AG04450 (cell line): ENCODE data around the gene CACNA2D2. TPM values are rescaled to one million over a fixed set of nuclear protein-coding genes. Genes with fewer than 3 reads are reported as not detected.

Experiments
- CTCF ChIA-PET: fragments of 300-600, 350-600 bp; formaldehyde crosslinking; extraction: SDS; loops from one replicate; lab custom pipeline; 2022; ENCODE audit warnings: antibody characterized with exemption, inconsistent platforms; lab: Charles Lee
- POLR2A ChIA-PET: fragments of 350-600 bp; formaldehyde crosslinking; extraction: SDS; loops from one replicate; lab custom pipeline; 2021; ENCODE audit warnings: antibody characterized with exemption, inconsistent platforms; lab: Yijun Ruan, JAX
- DNase-seq: peaks from one replicate; pipeline ENCODE4 v3.0.0-alpha.2; 2011; ENCODE audit warnings: low read depth, low spot score
- H3K27ac ChIP-seq: one replicate; pipeline ENCODE4 v1.5.1; 2012; ENCODE audit warnings: low read depth, low read length, control low read depth
- H3K27me3 ChIP-seq: one replicate; pipeline ENCODE4 v1.6.0; 2012; ENCODE audit warnings: low read length; ENCODE audit not compliant: control insufficient read depth, insufficient read depth
- H3K4me3 ChIP-seq: 2 replicates; pipeline ENCODE4 v1.5.1; 2011; ENCODE audit warnings: mild to moderate bottlenecking, low read depth, low read length, control low read depth
- H3K9me3 ChIP-seq: 2 replicates; pipeline ENCODE4 v1.5.1; 2012; ENCODE audit warnings: low read length; ENCODE audit not compliant: control insufficient read depth, insufficient read depth
- CTCF ChIP-seq: IDR thresholded peaks from 2 replicates; pipeline ENCODE4 v1.5.1; 2011; ENCODE audit warnings: low read depth, low read length, control low read depth, inconsistent platforms
- polyA plus RNA-seq: library from polyadenylated mRNA; depleted of rRNA; stranded (reverse); fragments of >200 nt; gene quantifications from 2 replicates; pipeline ENCODE4 v1.2.3, GENCODE V29; 2011

Gene CACNA2D2
- polyA plus RNA-seq, 1 experiment, result 0.09 TPM

- no peak overlapping the region for H3K4me3 ChIP-seq
- H3K9me3 ChIP-seq, result no peaks in the 10 kb centered on the region; the same call in 1 of the 2 replicates
- no peak for DNase-seq
- POLR2A ChIA-PET, result no interaction called here
- no peak overlapping the region for H3K27ac ChIP-seq
- CTCF ChIA-PET, result no interaction called here
- no peaks in the 10 kb centered on the region for H3K27me3 ChIP-seq
- no peak for TF ChIP-seq CTCF
These were observed 23.9 kb downstream of the CACNA2D2 start for GRCh38 chr3:50479523-50479922.

GRCh38 chr3:50478671-50479260 is 24.7 kb downstream of the CACNA2D2 start:
- no peak for TF ChIP-seq CTCF
- no peaks in the 10 kb centered on the region; the same call in 1 of the 2 replicates for H3K9me3 ChIP-seq
- H3K27ac ChIP-seq, result no peak overlapping the region
- no peak for DNase-seq
- no peaks in the 10 kb centered on the region for H3K27me3 ChIP-seq
- POLR2A ChIA-PET, result no interaction called here
- no peak overlapping the region for H3K4me3 ChIP-seq
- CTCF ChIA-PET, result no interaction called here

GRCh38 chr3:50478051-50478450 is 25.4 kb downstream of the CACNA2D2 start:
- ChIA-PET CTCF (no interaction called here), POLR2A (no interaction called here)
- no peak for TF ChIP-seq CTCF
- Histone ChIP-seq H3K9me3 (no peaks in the 10 kb centered on the region; the same call in 1 of the 2 replicates), H3K27ac (no peak overlapping the region), H3K27me3 (no peaks in the 10 kb centered on the region), H3K4me3 (no peak overlapping the region)
- no peak for DNase-seq

- no peaks in the 10 kb centered on the region; the same call in 1 of the 2 replicates for H3K9me3 ChIP-seq
- no peak overlapping the region for H3K27ac ChIP-seq
- no peak for TF ChIP-seq CTCF
- POLR2A ChIA-PET, result no interaction called here
- CTCF ChIA-PET, result interaction anchor here (0.5 kb wide), 1 partner anchor 154 kb away, joined by 4 read pairs; no protein-coding TSS in a partner anchor
- DNase-seq, result no peak
- no peak overlapping the region for H3K4me3 ChIP-seq
- peaks cover 8% of the 10 kb centered on the region for H3K27me3 ChIP-seq
These were observed 28.1 kb downstream of the CACNA2D2 start for GRCh38 chr3:50475348-50475747.

- DNase-seq, result no peak
- Histone ChIP-seq H3K27me3 (peaks cover 8% of the 10 kb centered on the region), H3K27ac (no peak overlapping the region), H3K4me3 (no peak overlapping the region), H3K9me3 (no peaks in the 10 kb centered on the region; the same call in 1 of the 2 replicates)
- CTCF ChIA-PET, result no interaction called here
- no peak for TF ChIP-seq CTCF
- POLR2A ChIA-PET, result no interaction called here
These were observed 28.7 kb downstream of the CACNA2D2 start for GRCh38 chr3:50474717-50475116.
